GM23338 (cell line): ENCODE data around the gene OCA2.

Experiments
- CREB1 ChIP-seq: fragments of 250-450 bp; sonication (Bioruptor Pico); IDR thresholded peaks from 2 replicates; pipeline ENCODE4 v1.5.0; 2020; ENCODE audit warnings: low read depth, mild to moderate bottlenecking, moderate library complexity
- CTCF ChIP-seq, 2 experiments: fragments of 200-600 bp in 1 of 2; sonication (generic) in 1 of 2; conservative IDR thresholded peaks; 2 replicates each; pipeline versions ENCODE4 v1.5.1 to v1.6.1; 2016 to 2017; ENCODE audit warnings: antibody characterized with exemption in 2 of 2, low read depth in 2 of 2, mild to moderate bottlenecking in 2 of 2, moderate library complexity in 1 of 2
- EZH2 ChIP-seq: fragments of 200-600 bp; sonication (generic); IDR thresholded peaks from one replicate; pipeline ENCODE4 v1.8.0; 2017; ENCODE audit warnings: antibody characterized with exemption, mild to moderate bottlenecking, low read depth; ENCODE audit not compliant: unreplicated experiment
- EZH2phosphoT487 ChIP-seq: fragments of 200-600 bp; sonication (generic); IDR thresholded peaks from one replicate; pipeline ENCODE4 v1.8.1; 2018; ENCODE audit warnings: antibody characterized with exemption; ENCODE audit not compliant: unreplicated experiment
- JUNB ChIP-seq: IDR thresholded peaks from one replicate; pipeline ENCODE4 v1.6.1; 2016; ENCODE audit warnings: antibody characterized with exemption; ENCODE audit not compliant: unreplicated experiment
- NANOG ChIP-seq: IDR thresholded peaks from 2 replicates; pipeline ENCODE4 v1.6.1; 2016; ENCODE audit warnings: antibody characterized with exemption, borderline replicate concordance
- POLR2AphosphoS5 ChIP-seq: IDR thresholded peaks from 2 replicates; pipeline ENCODE4 v1.6.1; 2016; ENCODE audit warnings: antibody characterized with exemption, low read depth
- STAT1 ChIP-seq: IDR thresholded peaks from one replicate; pipeline ENCODE4 v1.6.1; 2016; ENCODE audit warnings: antibody characterized with exemption; ENCODE audit not compliant: unreplicated experiment
- ZNF114 ChIP-seq: fragments of 250-450 bp; sonication (Bioruptor Pico); IDR thresholded peaks from 2 replicates; pipeline ENCODE4 v1.5.0; 2020; ENCODE audit warnings: mild to moderate bottlenecking, moderate library complexity
- ZNF331 ChIP-seq: fragments of 250-450 bp; sonication (Bioruptor Pico); IDR thresholded peaks from 2 replicates; pipeline ENCODE4 v1.5.0; 2020; ENCODE audit warnings: low read depth, mild to moderate bottlenecking, moderate library complexity
- TF ChIP-seq, protein P1 (sequence below): IDR thresholded peaks from one replicate; pipeline ENCODE4 v1.6.1; 2018; ENCODE audit warnings: antibody characterized with exemption; ENCODE audit not compliant: unreplicated experiment

- TF ChIP-seq CTCF (conservative IDR thresholded peaks at IDR 0.05; ENCODE audit: low read depth in 2 of 2), result no peak
- TF ChIP-seq JUNB, result no peak
- TF ChIP-seq EZH2, result no peak
- no peak for TF ChIP-seq EZH2phosphoT487
- TF ChIP-seq, protein P1, sequence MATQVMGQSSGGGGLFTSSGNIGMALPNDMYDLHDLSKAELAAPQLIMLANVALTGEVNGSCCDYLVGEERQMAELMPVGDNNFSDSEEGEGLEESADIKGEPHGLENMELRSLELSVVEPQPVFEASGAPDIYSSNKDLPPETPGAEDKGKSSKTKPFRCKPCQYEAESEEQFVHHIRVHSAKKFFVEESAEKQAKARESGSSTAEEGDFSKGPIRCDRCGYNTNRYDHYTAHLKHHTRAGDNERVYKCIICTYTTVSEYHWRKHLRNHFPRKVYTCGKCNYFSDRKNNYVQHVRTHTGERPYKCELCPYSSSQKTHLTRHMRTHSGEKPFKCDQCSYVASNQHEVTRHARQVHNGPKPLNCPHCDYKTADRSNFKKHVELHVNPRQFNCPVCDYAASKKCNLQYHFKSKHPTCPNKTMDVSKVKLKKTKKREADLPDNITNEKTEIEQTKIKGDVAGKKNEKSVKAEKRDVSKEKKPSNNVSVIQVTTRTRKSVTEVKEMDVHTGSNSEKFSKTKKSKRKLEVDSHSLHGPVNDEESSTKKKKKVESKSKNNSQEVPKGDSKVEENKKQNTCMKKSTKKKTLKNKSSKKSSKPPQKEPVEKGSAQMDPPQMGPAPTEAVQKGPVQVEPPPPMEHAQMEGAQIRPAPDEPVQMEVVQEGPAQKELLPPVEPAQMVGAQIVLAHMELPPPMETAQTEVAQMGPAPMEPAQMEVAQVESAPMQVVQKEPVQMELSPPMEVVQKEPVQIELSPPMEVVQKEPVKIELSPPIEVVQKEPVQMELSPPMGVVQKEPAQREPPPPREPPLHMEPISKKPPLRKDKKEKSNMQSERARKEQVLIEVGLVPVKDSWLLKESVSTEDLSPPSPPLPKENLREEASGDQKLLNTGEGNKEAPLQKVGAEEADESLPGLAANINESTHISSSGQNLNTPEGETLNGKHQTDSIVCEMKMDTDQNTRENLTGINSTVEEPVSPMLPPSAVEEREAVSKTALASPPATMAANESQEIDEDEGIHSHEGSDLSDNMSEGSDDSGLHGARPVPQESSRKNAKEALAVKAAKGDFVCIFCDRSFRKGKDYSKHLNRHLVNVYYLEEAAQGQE, result no peak
- TF ChIP-seq POLR2AphosphoS5, result no peak
- no peak for TF ChIP-seq NANOG
- TF ChIP-seq CREB1 (CRISPR knock-in tag), result no peak
- TF ChIP-seq ZNF331 (CRISPR knock-in tag), result no peak
- TF ChIP-seq STAT1, result no peak
- TF ChIP-seq ZNF114 (CRISPR knock-in tag), result no peak
Measured at GRCh38 chr15:28105793-28106192, 6.7 kb upstream of the OCA2 start.
